SK-MEL-5 (cell line): ENCODE results near the gene PRDM15. TPM values are rescaled to one million over a fixed set of nuclear protein-coding genes. Genes with fewer than 3 reads are reported as not detected.

ENCODE experiments used
- DNase-seq: peaks from one replicate; pipeline ENCODE4 v3.0.0-alpha.2; 2016; ENCODE audit warnings: low read depth, low spot score
- in situ Hi-C: cut with HindIII; loops from 2 replicates; pipeline ENCODE4 v1.10.0; 2016; ENCODE audit warnings: low sequenced_read_pairs, high pct_unique_total_duplicates, low pct_unique_long_range_greater_than_20kb
- polyA plus RNA-seq, 2 experiments: library from polyadenylated mRNA; depleted of rRNA; stranded (reverse); fragments of >200 nt; gene quantifications; 2 replicates each; pipeline ENCODE4 v1.2.3, GENCODE V29; 2015
- total RNA-seq: library from RNA; depleted of rRNA; stranded (reverse); fragments of >200 nt; shearing (Covaris generic); gene quantifications from 2 replicates; pipeline ENCODE4 v1.2.3, GENCODE V29; 2014; rRNA removed

Gene PRDM15
- 3.6 and 4.2 TPM in 2 replicates for total RNA-seq
- polyA plus RNA-seq (2015; cell fraction: cytosol; rRNA removed), result 4.1 and 4.2 TPM in 2 replicates
- polyA plus RNA-seq (2015; cell fraction: nucleus; rRNA removed), result 25.8 and 30.6 TPM in 2 replicates

- in situ Hi-C loops, result no loop called here
- peak; percentile 60 for DNase-seq
Measured at GRCh38 chr21:41879190-41879998, at the start of gene PRDM15. PRDM15 (minus strand) TSS chr21:41879344; CDS start chr21:41860363, 18,981 bp downstream.

- no peak for DNase-seq
- in situ Hi-C loops, result no loop called here
Measured at GRCh38 chr21:41928621-41929220, 49.6 kb upstream of the PRDM15 start.

GRCh38 chr21:41927727-41928409 is 48.7 kb upstream of the PRDM15 start:
- in situ Hi-C loops, result no loop called here
- peak; percentile 75 for DNase-seq

GRCh38 chr21:41926807-41927171 is 47.6 kb upstream of the PRDM15 start:
- in situ Hi-C loops, result no loop called here

GRCh38 chr21:41926117-41926806 is 47.1 kb upstream of the PRDM15 start:
- in situ Hi-C loops, result no loop called here

More at GRCh38 chr21:41926807-41927171, 47.6 kb upstream of the PRDM15 start:
- no peak for DNase-seq

GRCh38 chr21:41925767-41926116 is 46.6 kb upstream of the PRDM15 start:
- DNase-seq, result no peak
- in situ Hi-C loops, result no loop called here

More at GRCh38 chr21:41926117-41926806, 47.1 kb upstream of the PRDM15 start:
- DNase-seq, result peak; percentile 32

GRCh38 chr21:41924368-41924754 is 45.2 kb upstream of the PRDM15 start:
- in situ Hi-C loops, result no loop called here
- DNase-seq, result no peak

- in situ Hi-C loops, result no loop called here
- no peak for DNase-seq
Measured at GRCh38 chr21:41923631-41924367, 44.7 kb upstream of the PRDM15 start.

GRCh38 chr21:41923186-41923585 is 44.0 kb upstream of the PRDM15 start:
- in situ Hi-C loops, result no loop called here

GRCh38 chr21:41921021-41921420 is 41.9 kb upstream of the PRDM15 start:
- no peak for DNase-seq
- in situ Hi-C loops, result no loop called here

More at GRCh38 chr21:41923186-41923585, 44.0 kb upstream of the PRDM15 start:
- no peak for DNase-seq

- DNase-seq, result no peak
- in situ Hi-C loops, result no loop called here
Measured at GRCh38 chr21:41920476-41920875, 41.3 kb upstream of the PRDM15 start.

GRCh38 chr21:41919666-41920398 is 40.7 kb upstream of the PRDM15 start:
- in situ Hi-C loops, result no loop called here
- no peak for DNase-seq

- no peak for DNase-seq
- in situ Hi-C loops, result no loop called here
Measured at GRCh38 chr21:41918561-41919358, 39.6 kb upstream of the PRDM15 start.

GRCh38 chr21:41917531-41917930 is 38.4 kb upstream of the PRDM15 start:
- in situ Hi-C loops, result no loop called here
- DNase-seq, result no peak

GRCh38 chr21:41916888-41917433 is 37.8 kb upstream of the PRDM15 start:
- DNase-seq, result peak; percentile 4
- in situ Hi-C loops, result no loop called here

GRCh38 chr21:41914965-41915364 is 35.8 kb upstream of the PRDM15 start:
- DNase-seq, result no peak
- in situ Hi-C loops, result no loop called here
